Measurements from ENCODE around the gene TAP2. TPM values are rescaled to one million over a fixed set of nuclear protein-coding genes. Genes with fewer than 3 reads are reported as not detected.
"Not testable (repeated sequence)": the region's sequence is repeated elsewhere in the genome, so short reads cannot be mapped to it uniquely, and the experiment has no call there.

TAP2 gene
- total RNA-seq, 2 donors from 2014 or later, result 7.1 to 15.8 TPM

DNA sequence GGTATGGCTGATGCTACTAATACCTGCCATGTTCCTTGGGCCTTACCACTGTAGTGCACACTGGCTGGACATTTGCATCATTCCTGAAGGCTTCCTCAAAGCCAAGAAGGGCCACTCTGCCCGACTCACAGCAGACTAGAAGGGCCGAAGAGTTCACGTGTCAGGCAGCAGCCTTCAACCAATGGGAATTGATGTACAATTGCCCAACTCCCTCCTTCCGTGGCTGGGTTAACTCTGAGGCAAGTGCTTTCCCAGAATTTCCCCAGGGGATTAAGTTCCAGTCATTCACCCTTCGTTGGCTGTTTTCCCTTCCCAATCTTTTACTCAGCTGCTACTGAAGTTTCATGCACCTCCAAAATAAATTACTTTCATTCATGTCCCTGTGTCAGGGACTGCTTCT is 45.2 kb upstream of the TAP2 start:
- 19% methylated on average over 5 of the region's 5 CpGs for WGBS
- Histone ChIP-seq H3K9me3 (no peaks in the 10 kb centered on the region), H3K4me1 (replicated peaks) (no peaks in the 10 kb centered on the region), H3K36me3 (no peaks in the 10 kb centered on the region), H3K27ac (no peak overlapping the region), H3K4me3 (no peak overlapping the region), H3K27me3 (replicated peaks; ENCODE audit: insufficient read depth) (no peaks in the 10 kb centered on the region)
- DNase-seq (ENCODE audit: low spot score), result no peak
- intact Hi-C loops (cut with DNase I), result no loop called here
- TF ChIP-seq POLR2A (IDR thresholded peaks at IDR 0.05) (no peak), POLR2AphosphoS5 (IDR thresholded peaks at IDR 0.05) (no peak)
- TF ChIP-seq, protein P1, sequence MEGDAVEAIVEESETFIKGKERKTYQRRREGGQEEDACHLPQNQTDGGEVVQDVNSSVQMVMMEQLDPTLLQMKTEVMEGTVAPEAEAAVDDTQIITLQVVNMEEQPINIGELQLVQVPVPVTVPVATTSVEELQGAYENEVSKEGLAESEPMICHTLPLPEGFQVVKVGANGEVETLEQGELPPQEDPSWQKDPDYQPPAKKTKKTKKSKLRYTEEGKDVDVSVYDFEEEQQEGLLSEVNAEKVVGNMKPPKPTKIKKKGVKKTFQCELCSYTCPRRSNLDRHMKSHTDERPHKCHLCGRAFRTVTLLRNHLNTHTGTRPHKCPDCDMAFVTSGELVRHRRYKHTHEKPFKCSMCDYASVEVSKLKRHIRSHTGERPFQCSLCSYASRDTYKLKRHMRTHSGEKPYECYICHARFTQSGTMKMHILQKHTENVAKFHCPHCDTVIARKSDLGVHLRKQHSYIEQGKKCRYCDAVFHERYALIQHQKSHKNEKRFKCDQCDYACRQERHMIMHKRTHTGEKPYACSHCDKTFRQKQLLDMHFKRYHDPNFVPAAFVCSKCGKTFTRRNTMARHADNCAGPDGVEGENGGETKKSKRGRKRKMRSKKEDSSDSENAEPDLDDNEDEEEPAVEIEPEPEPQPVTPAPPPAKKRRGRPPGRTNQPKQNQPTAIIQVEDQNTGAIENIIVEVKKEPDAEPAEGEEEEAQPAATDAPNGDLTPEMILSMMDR (IDR thresholded peaks at IDR 0.05), result no peak

DNA sequence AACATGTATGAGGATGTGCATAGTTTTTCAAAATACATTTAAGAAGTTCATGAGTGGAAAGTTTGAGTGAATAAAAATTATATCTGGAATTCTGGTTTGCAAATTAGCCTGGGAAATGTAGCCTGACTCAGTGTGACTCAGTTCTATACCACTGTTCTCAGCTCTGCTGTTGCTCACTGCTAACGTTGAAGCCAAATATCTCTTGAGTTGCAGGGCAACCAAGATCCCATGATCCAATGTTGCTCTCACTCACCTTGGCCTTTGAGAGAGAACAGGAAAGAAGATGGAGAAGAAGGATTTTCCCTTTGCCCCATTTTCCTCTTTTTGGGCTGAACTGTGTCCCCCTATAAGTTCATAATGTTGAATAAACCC is 44.3 kb upstream of the TAP2 start:
- TF ChIP-seq, protein P1 (IDR thresholded peaks at IDR 0.05), result no peak
- TF ChIP-seq POLR2AphosphoS5 (IDR thresholded peaks at IDR 0.05) (no peak), POLR2A (IDR thresholded peaks at IDR 0.05) (no peak)
- 63% methylated on average over 1 of the region's 1 CpG for WGBS
- H3K36me3 ChIP-seq, result no peaks in the 10 kb centered on the region
- intact Hi-C loops (cut with DNase I), result no loop called here
- no peaks in the 10 kb centered on the region for H3K27me3 ChIP-seq (replicated peaks; ENCODE audit: insufficient read depth)
- no peak overlapping the region for H3K4me3 ChIP-seq
- no peak for DNase-seq (ENCODE audit: low spot score)
- no peaks in the 10 kb centered on the region for H3K9me3 ChIP-seq
- no peaks in the 10 kb centered on the region for H3K4me1 ChIP-seq (replicated peaks)
- H3K27ac ChIP-seq, result no peak overlapping the region

DNA sequence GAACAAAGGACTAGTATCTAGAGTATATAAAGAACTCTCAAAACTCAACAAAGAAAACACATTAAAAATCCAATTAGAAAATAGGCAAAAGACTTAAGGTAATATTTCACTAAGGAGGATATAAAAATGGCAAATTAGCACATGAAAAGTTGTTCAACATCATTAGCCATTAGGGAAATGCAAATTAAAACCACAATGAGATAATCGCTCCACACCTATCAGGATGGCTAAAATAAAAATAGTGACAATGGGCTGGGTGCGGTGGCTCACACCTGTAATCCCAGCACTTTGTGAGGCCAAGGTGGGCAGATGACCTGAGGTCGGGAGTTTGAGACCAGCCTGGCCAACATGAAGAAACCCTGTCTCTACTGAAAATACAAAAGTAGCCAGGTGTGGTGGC is 42.4 kb upstream of the TAP2 start:
- intact Hi-C loops (cut with DNase I); H3K9me3 ChIP-seq; H3K36me3 ChIP-seq; H3K4me1 ChIP-seq (replicated peaks); DNase-seq (ENCODE audit: low spot score); H3K27me3 ChIP-seq (replicated peaks; ENCODE audit: insufficient read depth); H3K4me3 ChIP-seq; H3K27ac ChIP-seq: not testable (repeated sequence)
- 94% methylated on average over 3 of the region's 3 CpGs for WGBS

DNA sequence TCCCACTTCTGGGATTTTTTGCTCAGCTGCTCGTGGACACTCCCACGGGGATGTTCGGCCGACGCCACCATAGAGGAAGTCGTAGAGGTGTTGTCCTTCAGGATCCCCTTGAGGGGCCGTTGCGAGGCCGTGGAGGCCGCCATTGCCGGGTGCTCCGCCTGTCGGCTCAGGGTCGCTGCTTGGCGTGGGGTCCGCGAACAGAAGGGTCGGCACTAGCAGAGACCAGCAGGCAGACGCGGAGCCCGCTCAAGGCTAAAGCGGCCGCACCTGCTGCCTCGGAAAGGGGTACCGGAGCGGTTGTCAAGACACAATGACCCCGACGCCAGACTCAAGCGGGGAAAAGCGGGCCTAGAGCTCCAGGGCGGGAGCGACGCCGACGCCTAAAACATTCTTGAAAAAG is 41.2 kb upstream of the TAP2 start:
- no peak for DNase-seq (ENCODE audit: low spot score)
- H3K27me3 ChIP-seq (replicated peaks; ENCODE audit: insufficient read depth), result no peaks in the 10 kb centered on the region
- intact Hi-C loops (cut with DNase I), result no loop called here
- no peak overlapping the region for H3K27ac ChIP-seq
- no peak overlapping the region for H3K4me3 ChIP-seq
- 49% methylated on average over 35 of the region's 35 CpGs for WGBS
- H3K36me3 ChIP-seq, result no peaks in the 10 kb centered on the region
- TF ChIP-seq POLR2AphosphoS5 (IDR thresholded peaks at IDR 0.05) (no peak), POLR2A (IDR thresholded peaks at IDR 0.05) (no peak)
- TF ChIP-seq, protein P1 (IDR thresholded peaks at IDR 0.05), result no peak
- no peaks in the 10 kb centered on the region for H3K4me1 ChIP-seq (replicated peaks)
- no peaks in the 10 kb centered on the region for H3K9me3 ChIP-seq

DNA sequence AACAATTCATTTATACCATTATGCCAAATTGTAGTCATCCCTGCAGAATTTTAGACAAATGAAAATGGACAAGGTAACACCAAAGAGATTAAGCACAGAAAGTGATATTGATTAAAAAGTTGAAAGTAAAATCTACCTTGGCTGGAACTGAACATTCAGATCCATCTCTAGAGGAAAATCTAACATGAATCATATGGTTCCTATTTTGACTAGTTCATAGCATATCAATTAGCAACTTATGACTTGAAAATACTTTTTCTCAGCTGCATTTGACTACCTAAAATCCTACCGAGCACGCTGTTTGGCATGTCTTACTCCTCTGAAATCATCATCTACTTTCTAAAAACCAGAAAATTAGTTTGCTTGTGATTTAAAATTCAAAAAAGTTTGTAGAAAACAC is 38.1 kb upstream of the TAP2 start:
- DNase-seq (ENCODE audit: low spot score), result no peak
- intact Hi-C loops (cut with DNase I), result no loop called here

DNA sequence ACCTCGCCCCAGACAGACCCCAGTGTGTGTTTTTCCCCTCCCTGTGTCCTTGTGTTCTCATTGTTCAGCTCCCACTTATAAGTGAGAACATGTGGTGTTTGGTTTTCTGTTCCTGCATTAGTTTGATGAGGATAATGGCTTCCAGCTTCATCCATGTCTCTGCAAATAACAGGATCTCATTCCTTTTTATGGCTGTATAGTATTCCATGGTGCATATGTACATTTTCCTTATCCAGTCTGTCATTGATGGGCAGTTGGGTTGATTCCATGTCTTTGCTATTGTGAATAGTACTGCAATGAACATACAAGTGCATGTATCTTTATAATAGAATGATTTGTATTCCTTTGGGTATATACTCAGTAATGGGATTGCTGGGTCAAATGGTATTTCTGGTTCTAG is 35.4 kb upstream of the TAP2 start:
- intact Hi-C loops (cut with DNase I), result loop anchor here (5.0 kb wide), 1 partner anchor 37 kb away; the partner anchor contains the start of gene TAP2

More for the DNA sequence above, 38.1 kb upstream of the TAP2 start:
- TF ChIP-seq POLR2AphosphoS5 (IDR thresholded peaks at IDR 0.05) (no peak), POLR2A (IDR thresholded peaks at IDR 0.05) (no peak)
- TF ChIP-seq, protein P1 (IDR thresholded peaks at IDR 0.05), result no peak
- Histone ChIP-seq H3K27ac (no peak overlapping the region), H3K9me3 (no peaks in the 10 kb centered on the region), H3K36me3 (no peaks in the 10 kb centered on the region), H3K4me1 (replicated peaks) (no peaks in the 10 kb centered on the region), H3K4me3 (no peak overlapping the region), H3K27me3 (replicated peaks; ENCODE audit: insufficient read depth) (no peaks in the 10 kb centered on the region)
- WGBS, result 93% methylated on average over 2 of the region's 2 CpGs

More for the DNA sequence above, 35.4 kb upstream of the TAP2 start:
- WGBS, result 80% methylated on average over 1 of the region's 1 CpG
- not testable (repeated sequence) for H3K4me1 ChIP-seq (replicated peaks); H3K9me3 ChIP-seq; DNase-seq (ENCODE audit: low spot score); H3K27me3 ChIP-seq (replicated peaks; ENCODE audit: insufficient read depth); H3K36me3 ChIP-seq; H3K27ac ChIP-seq; H3K4me3 ChIP-seq

All from prostate gland (tissue), 2 donors.